ENCODE results near the gene HOXD1.

The HOXD1 gene

GRCh38 chr2:176202491-176202890, 14.0 kb downstream of the HOXD1 start:
- DNase-seq (ENCODE audit: low spot score in 2 of 2) = no peak
- Mint-ChIP-seq H3K27me3 (peaks cover 4% of the 10 kb centered on the region), H3K4me1 (no peaks in the 10 kb centered on the region), H3K36me3 (no peaks in the 10 kb centered on the region), H3K9me3 (peaks cover 3% of the 10 kb centered on the region), H3K4me3 (no peak overlapping the region), H3K27ac (no peak overlapping the region)
- ATAC-seq (ENCODE audit: low read depth) = no peak

GRCh38 chr2:176205126-176205525, 16.7 kb downstream of the HOXD1 start:
- H3K4me1 Mint-ChIP-seq = no peaks in the 10 kb centered on the region
- no peak overlapping the region for H3K4me3 Mint-ChIP-seq
- DNase-seq (ENCODE audit: low spot score in 2 of 2) = no peak
- H3K36me3 Mint-ChIP-seq = no peaks in the 10 kb centered on the region
- no peak overlapping the region for H3K27ac Mint-ChIP-seq
- H3K27me3 Mint-ChIP-seq = peaks cover 2% of the 10 kb centered on the region
- H3K9me3 Mint-ChIP-seq = peaks cover 3% of the 10 kb centered on the region
- no peak for ATAC-seq (ENCODE audit: low read depth)

GRCh38 chr2:176206136-176206535, 17.7 kb downstream of the HOXD1 start:
- DNase-seq (ENCODE audit: low spot score in 2 of 2) = no peak
- no peaks in the 10 kb centered on the region for H3K36me3 Mint-ChIP-seq
- H3K9me3 Mint-ChIP-seq = peaks cover 3% of the 10 kb centered on the region
- ATAC-seq (ENCODE audit: low read depth) = no peak
- H3K27me3 Mint-ChIP-seq = peaks cover 6% of the 10 kb centered on the region
- H3K4me3 Mint-ChIP-seq = no peak overlapping the region
- no peak overlapping the region for H3K27ac Mint-ChIP-seq
- no peaks in the 10 kb centered on the region for H3K4me1 Mint-ChIP-seq

GRCh38 chr2:176206682-176207081, 18.2 kb downstream of the HOXD1 start:
- no peaks in the 10 kb centered on the region for H3K36me3 Mint-ChIP-seq
- peaks cover 6% of the 10 kb centered on the region for H3K27me3 Mint-ChIP-seq
- H3K4me1 Mint-ChIP-seq = no peaks in the 10 kb centered on the region
- ATAC-seq (ENCODE audit: low read depth) = no peak
- peaks cover 3% of the 10 kb centered on the region for H3K9me3 Mint-ChIP-seq
- H3K4me3 Mint-ChIP-seq = no peak overlapping the region
- DNase-seq (ENCODE audit: low spot score in 2 of 2) = no peak
- no peak overlapping the region for H3K27ac Mint-ChIP-seq

- Mint-ChIP-seq H3K27ac (no peak overlapping the region), H3K36me3 (no peaks in the 10 kb centered on the region), H3K27me3 (peaks cover 6% of the 10 kb centered on the region), H3K4me1 (no peaks in the 10 kb centered on the region), H3K9me3 (no peaks in the 10 kb centered on the region), H3K4me3 (no peak overlapping the region)
- ATAC-seq (ENCODE audit: low read depth) (no peak), DNase-seq (ENCODE audit: low spot score in 2 of 2) (no peak)
Observed at GRCh38 chr2:176211110-176211509, 22.6 kb downstream of the HOXD1 start.

GRCh38 chr2:176212276-176212675, 23.8 kb downstream of the HOXD1 start:
- Mint-ChIP-seq H3K27ac (no peak overlapping the region), H3K4me3 (no peak overlapping the region), H3K9me3 (no peaks in the 10 kb centered on the region), H3K36me3 (no peaks in the 10 kb centered on the region), H3K4me1 (no peaks in the 10 kb centered on the region), H3K27me3 (peaks cover 6% of the 10 kb centered on the region)
- DNase-seq (ENCODE audit: low spot score in 2 of 2) (no peak), ATAC-seq (ENCODE audit: low read depth) (no peak)

GRCh38 chr2:176213406-176213805, 24.9 kb downstream of the HOXD1 start:
- Mint-ChIP-seq H3K4me3 (no peak overlapping the region), H3K27ac (no peak overlapping the region), H3K36me3 (no peaks in the 10 kb centered on the region), H3K9me3 (no peaks in the 10 kb centered on the region), H3K27me3 (peaks cover 6% of the 10 kb centered on the region), H3K4me1 (no peaks in the 10 kb centered on the region)
- no peak for DNase-seq (ENCODE audit: low spot score in 2 of 2)
- no peak for ATAC-seq (ENCODE audit: low read depth)

GRCh38 chr2:176227874-176228273, 39.4 kb downstream of the HOXD1 start:
- ATAC-seq (ENCODE audit: low read depth) = no peak
- Mint-ChIP-seq H3K9me3 (no peaks in the 10 kb centered on the region), H3K4me3 (no peak overlapping the region), H3K27ac (no peak overlapping the region), H3K36me3 (no peaks in the 10 kb centered on the region), H3K27me3 (peaks cover 26% of the 10 kb centered on the region), H3K4me1 (no peaks in the 10 kb centered on the region)
- no peak for DNase-seq (ENCODE audit: low spot score in 2 of 2)

- Mint-ChIP-seq H3K27me3 (peaks cover 7% of the 10 kb centered on the region), H3K9me3 (no peaks in the 10 kb centered on the region)
- ATAC-seq (ENCODE audit: low read depth) = no peak
Observed at GRCh38 chr2:176234156-176234555, 45.7 kb downstream of the HOXD1 start.

GRCh38 chr2:176234940-176235339, 46.5 kb downstream of the HOXD1 start:
- DNase-seq (ENCODE audit: low spot score in 2 of 2) (no peak), ATAC-seq (ENCODE audit: low read depth) (no peak)
- H3K36me3 Mint-ChIP-seq = no peaks in the 10 kb centered on the region
- no peaks in the 10 kb centered on the region for H3K9me3 Mint-ChIP-seq
- no peaks in the 10 kb centered on the region for H3K4me1 Mint-ChIP-seq
- no peak overlapping the region for H3K27ac Mint-ChIP-seq
- H3K4me3 Mint-ChIP-seq = no peak overlapping the region
- H3K27me3 Mint-ChIP-seq = peaks cover 9% of the 10 kb centered on the region

More at GRCh38 chr2:176234156-176234555, 45.7 kb downstream of the HOXD1 start:
- H3K36me3 Mint-ChIP-seq = no peaks in the 10 kb centered on the region
- DNase-seq (ENCODE audit: low spot score in 2 of 2) = no peak
- H3K27ac Mint-ChIP-seq = no peak overlapping the region
- no peak overlapping the region for H3K4me3 Mint-ChIP-seq
- H3K4me1 Mint-ChIP-seq = no peaks in the 10 kb centered on the region

- ATAC-seq (ENCODE audit: low read depth) (no peak), DNase-seq (ENCODE audit: low spot score in 2 of 2) (no peak)
- H3K36me3 Mint-ChIP-seq = no peaks in the 10 kb centered on the region
- H3K27me3 Mint-ChIP-seq = peaks cover 5% of the 10 kb centered on the region
- no peak overlapping the region for H3K4me3 Mint-ChIP-seq
- no peaks in the 10 kb centered on the region for H3K9me3 Mint-ChIP-seq
- H3K27ac Mint-ChIP-seq = no peak overlapping the region
- no peaks in the 10 kb centered on the region for H3K4me1 Mint-ChIP-seq
Observed at GRCh38 chr2:176237456-176237855, 49.0 kb downstream of the HOXD1 start.

- no peak overlapping the region for H3K4me3 Mint-ChIP-seq
Observed at GRCh38 chr2:176239031-176239430, 50.6 kb downstream of the HOXD1 start.

GRCh38 chr2:176240301-176240700, 51.8 kb downstream of the HOXD1 start:
- Mint-ChIP-seq H3K27ac (no peak overlapping the region), H3K4me1 (no peaks in the 10 kb centered on the region), H3K4me3 (no peak overlapping the region), H3K9me3 (no peaks in the 10 kb centered on the region), H3K36me3 (no peaks in the 10 kb centered on the region), H3K27me3 (peaks cover 5% of the 10 kb centered on the region)
- ATAC-seq (ENCODE audit: low read depth) = no peak
- no peak for DNase-seq (ENCODE audit: low spot score in 2 of 2)

More at GRCh38 chr2:176239031-176239430, 50.6 kb downstream of the HOXD1 start:
- no peak overlapping the region for H3K27ac Mint-ChIP-seq
- no peaks in the 10 kb centered on the region for H3K9me3 Mint-ChIP-seq
- ATAC-seq (ENCODE audit: low read depth) (no peak), DNase-seq (ENCODE audit: low spot score in 2 of 2) (no peak)
- peaks cover 5% of the 10 kb centered on the region for H3K27me3 Mint-ChIP-seq
- no peaks in the 10 kb centered on the region for H3K36me3 Mint-ChIP-seq
- no peaks in the 10 kb centered on the region for H3K4me1 Mint-ChIP-seq
